HG02870 (cell line): ENCODE data around the gene NOS2.

Experiments
- ATAC-seq: cut with Tn5 transposase; IDR thresholded peaks from one replicate; pipeline ENCODE4 v1.9.1; 2021; ENCODE audit warnings: mild to moderate bottlenecking, moderate library complexity; ENCODE audit not compliant: unreplicated experiment

NOS2 gene

GRCh38 chr17:27819145-27819544, 18.8 kb upstream of the NOS2 start:
- no peak for ATAC-seq

GRCh38 chr17:27818401-27819105, 18.2 kb upstream of the NOS2 start:
- ATAC-seq: no peak

GRCh38 chr17:27817731-27818130, 17.4 kb upstream of the NOS2 start:
- ATAC-seq: no peak

- no peak for ATAC-seq
Observed at GRCh38 chr17:27816946-27817345, 16.6 kb upstream of the NOS2 start.

- no peak for ATAC-seq
Observed at GRCh38 chr17:27811961-27812360, 11.6 kb upstream of the NOS2 start.

GRCh38 chr17:27810902-27811557, 10.7 kb upstream of the NOS2 start:
- ATAC-seq: no peak

GRCh38 chr17:27810211-27810901, 10.0 kb upstream of the NOS2 start:
- peak; percentile 48 for ATAC-seq

GRCh38 chr17:27809555-27809954, 9.2 kb upstream of the NOS2 start:
- no peak for ATAC-seq

- ATAC-seq: no peak
Observed at GRCh38 chr17:27808628-27809027, 8.3 kb upstream of the NOS2 start.

- peak; percentile 46 for ATAC-seq
Observed at GRCh38 chr17:27807567-27808470, 7.5 kb upstream of the NOS2 start.

- no peak for ATAC-seq
Observed at GRCh38 chr17:27805520-27806146, 5.3 kb upstream of the NOS2 start.

- no peak for ATAC-seq
Observed at GRCh38 chr17:27804113-27804512, 3.8 kb upstream of the NOS2 start.

- no peak for ATAC-seq
Observed at GRCh38 chr17:27802962-27803680, 2.8 kb upstream of the NOS2 start.

- ATAC-seq: no peak
Observed at GRCh38 chr17:27802033-27802432, 1.7 kb upstream of the NOS2 start.

GRCh38 chr17:27798376-27798775, 2.0 kb downstream of the NOS2 start:
- no peak for ATAC-seq

GRCh38 chr17:27797390-27798091, 2.8 kb downstream of the NOS2 start:
- no peak for ATAC-seq

GRCh38 chr17:27793906-27794569, 6.3 kb downstream of the NOS2 start:
- no peak for ATAC-seq

GRCh38 chr17:27793168-27793905, 7.0 kb downstream of the NOS2 start:
- no peak for ATAC-seq
